ENCODE measurements around the gene EPAS1. TPM values are rescaled to one million over a fixed set of nuclear protein-coding genes. Genes with fewer than 3 reads are reported as not detected.

The EPAS1 gene
- total and polyA plus RNA-seq, 4 donors: 26.2 to 193 (median 61.1) TPM

- Histone ChIP-seq H3K27ac (ENCODE audit: low read depth in 1 of 2, low read length in 2 of 2) (no peak overlapping the region), H3K9me3 (ENCODE audit: control insufficient read depth in 4 of 4, low read length in 3 of 4) (no peaks in the 10 kb centered on the region), H3K27me3 (ENCODE audit: control insufficient read depth in 4 of 4, insufficient read depth in 4 of 4, low read length in 3 of 4) (no peaks in the 10 kb centered on the region), H3K36me3 (ENCODE audit: control insufficient read depth in 4 of 4, insufficient read depth in 3 of 4, low read depth in 1 of 4, low read length in 3 of 4) (no peaks in the 10 kb centered on the region), H3K4me3 (ENCODE audit: low read depth in 1 of 3, low read length in 3 of 3) (no peak overlapping the region), H3K9ac (ENCODE audit: low read depth in 1 of 2, low read length in 2 of 2) (no peak overlapping the region), H3K4me1 (ENCODE audit: control insufficient read depth in 4 of 4, insufficient read depth in 4 of 4, low read length in 3 of 4) (peaks cover 3 to 10% (median 5%) of the 10 kb centered on the region in 4 donors)
- no peak for DNase-seq (ENCODE audit: low spot score)
- TF ChIP-seq MAX (IDR thresholded peaks at IDR 0.05) (no peak), TAF1 (conservative IDR thresholded peaks at IDR 0.05) (no peak), RXRA (IDR thresholded peaks at IDR 0.05) (no peak)
- WGBS: 93% methylated on average over 8 of the region's 8 CpGs
These were observed 107.1 kb downstream of the EPAS1 start for GRCh38 chr2:46404181-46404759.

GRCh38 chr2:46407852-46408455, 110.7 kb downstream of the EPAS1 start:
- Histone ChIP-seq H3K4me3 (ENCODE audit: low read depth in 1 of 3, low read length in 3 of 3) (no peak overlapping the region), H3K9me3 (ENCODE audit: control insufficient read depth in 4 of 4, low read length in 3 of 4) (no peaks in the 10 kb centered on the region), H3K4me1 (ENCODE audit: control insufficient read depth in 4 of 4, insufficient read depth in 4 of 4, low read length in 3 of 4) (peaks cover 3 to 21% (median 13%) of the 10 kb centered on the region in 4 donors), H3K27ac (ENCODE audit: low read depth in 1 of 2, low read length in 2 of 2) (no peak overlapping the region), H3K9ac (ENCODE audit: low read depth in 1 of 2, low read length in 2 of 2) (no peak overlapping the region), H3K36me3 (ENCODE audit: control insufficient read depth in 4 of 4, insufficient read depth in 3 of 4, low read depth in 1 of 4, low read length in 3 of 4) (no peaks in the 10 kb centered on the region), H3K27me3 (ENCODE audit: control insufficient read depth in 4 of 4, insufficient read depth in 4 of 4, low read length in 3 of 4) (no peaks in the 10 kb centered on the region)
- DNase-seq (ENCODE audit: low spot score): no peak
- WGBS: 94% methylated on average over 14 of the region's 14 CpGs
- TF ChIP-seq FOXA2 (IDR thresholded peaks at IDR 0.05) (no peak), ZBTB33 (IDR thresholded peaks at IDR 0.05) (no peak), ATF3 (IDR thresholded peaks at IDR 0.05) (no peak), SP1 (IDR thresholded peaks at IDR 0.05) (no peak), NR2F2 (IDR thresholded peaks at IDR 0.05) (no peak), GABPA (IDR thresholded peaks at IDR 0.05 in 1 of 2, conservative IDR thresholded peaks at IDR 0.05 in 1 of 2) (no peak), HNF4G (IDR thresholded peaks at IDR 0.05) (no peak), RAD21 (IDR thresholded peaks at IDR 0.05) (no peak), JUND (IDR thresholded peaks at IDR 0.05) (no peak), MAX (IDR thresholded peaks at IDR 0.05) (no peak)

GRCh38 chr2:46409756-46410155, 112.5 kb downstream of the EPAS1 start:
- TF ChIP-seq HNF4A (conservative IDR thresholded peaks at IDR 0.05): no peak
- Histone ChIP-seq H3K9ac (ENCODE audit: low read depth in 1 of 2, low read length in 2 of 2) (no peak overlapping the region), H3K4me3 (ENCODE audit: low read depth in 1 of 3, low read length in 3 of 3) (no peak overlapping the region), H3K27me3 (ENCODE audit: control insufficient read depth in 4 of 4, insufficient read depth in 4 of 4, low read length in 3 of 4) (no peaks in the 10 kb centered on the region), H3K27ac (ENCODE audit: low read depth in 1 of 2, low read length in 2 of 2) (no peak overlapping the region), H3K36me3 (ENCODE audit: control insufficient read depth in 4 of 4, insufficient read depth in 3 of 4, low read depth in 1 of 4, low read length in 3 of 4) (no peaks in the 10 kb centered on the region), H3K4me1 (ENCODE audit: control insufficient read depth in 4 of 4, insufficient read depth in 4 of 4, low read length in 3 of 4) (peaks cover 3 to 21% (median 13%) of the 10 kb centered on the region in 4 donors), H3K9me3 (ENCODE audit: control insufficient read depth in 4 of 4, low read length in 3 of 4) (no peaks in the 10 kb centered on the region)
- no peak for DNase-seq (ENCODE audit: low spot score)
- WGBS: 79% methylated on average over 4 of the region's 4 CpGs

All from liver (tissue), 9 donors.